PC-9 (cell line): ENCODE measurements around the gene JOSD2.

ENCODE experiments used
- CTCF ChIP-seq: fragments of 200-600 bp; sonication (generic); conservative IDR thresholded peaks from 2 replicates; pipeline ENCODE4 v1.6.1; 2017; ENCODE audit warnings: mixed run types, antibody characterized with exemption, mild to moderate bottlenecking, moderate library complexity
- EZH2 ChIP-seq: fragments of 200-600 bp; sonication (generic); IDR thresholded peaks from 2 replicates; pipeline ENCODE4 v1.8.0; 2017; ENCODE audit warnings: antibody characterized with exemption, low read depth

GRCh38 chr19:50555033-50555432 is 44.0 kb upstream of the JOSD2 start:
- TF ChIP-seq CTCF (no peak), EZH2 (no peak)
